ENCODE measurements around the gene SLC1A7.

SLC1A7 gene

GRCh38 chr1:53158900-53159299 is 16.5 kb upstream of the SLC1A7 start:
- no peak for DNase-seq

GRCh38 chr1:53156783-53157182 is 14.3 kb upstream of the SLC1A7 start:
- DNase-seq, result no peak

- no peak for DNase-seq
Measured at GRCh38 chr1:53155945-53156344, 13.5 kb upstream of the SLC1A7 start.

GRCh38 chr1:53155534-53155933 is 13.1 kb upstream of the SLC1A7 start:
- DNase-seq, result no peak

GRCh38 chr1:53154859-53155438 is 12.5 kb upstream of the SLC1A7 start:
- DNase-seq, result no peak

GRCh38 chr1:53153752-53154151 is 11.3 kb upstream of the SLC1A7 start:
- DNase-seq, result no peak

GRCh38 chr1:53148123-53148522 is 5.7 kb upstream of the SLC1A7 start:
- DNase-seq, result no peak

- no peak for DNase-seq
Measured at GRCh38 chr1:53147174-53147573, 4.7 kb upstream of the SLC1A7 start.

- no peak for DNase-seq
Measured at GRCh38 chr1:53145942-53146708, 3.7 kb upstream of the SLC1A7 start.

- no peak for DNase-seq
Measured at GRCh38 chr1:53145619-53145941, 3.1 kb upstream of the SLC1A7 start.

GRCh38 chr1:53145051-53145600 is 2.7 kb upstream of the SLC1A7 start:
- no peak for DNase-seq

GRCh38 chr1:53144201-53144600 is 1.8 kb upstream of the SLC1A7 start:
- no peak for DNase-seq

GRCh38 chr1:53143527-53143926 is 1.1 kb upstream of the SLC1A7 start:
- DNase-seq, result no peak

- DNase-seq, result no peak
Measured at GRCh38 chr1:53141487-53142055, 867 bp downstream of the SLC1A7 start.

GRCh38 chr1:53140451-53140850 is 2.0 kb downstream of the SLC1A7 start:
- DNase-seq, result no peak

- DNase-seq, result no peak
Measured at GRCh38 chr1:53139951-53140361, 2.5 kb downstream of the SLC1A7 start.

- DNase-seq, result no peak
Measured at GRCh38 chr1:53138991-53139884, 3.2 kb downstream of the SLC1A7 start.

GRCh38 chr1:53137729-53138128 is 4.7 kb downstream of the SLC1A7 start:
- no peak for DNase-seq

GRCh38 chr1:53135735-53136114 is 6.7 kb downstream of the SLC1A7 start:
- no peak for DNase-seq

- no peak for DNase-seq
Measured at GRCh38 chr1:53134961-53135734, 7.3 kb downstream of the SLC1A7 start.

GRCh38 chr1:53134042-53134485 is 8.4 kb downstream of the SLC1A7 start:
- no peak for DNase-seq

Data from CD4-positive, alpha-beta T cell treated with Interleukin-15 for 1 hour (primary cell).